ENCODE measurements around the gene AADACL2.

DNA sequence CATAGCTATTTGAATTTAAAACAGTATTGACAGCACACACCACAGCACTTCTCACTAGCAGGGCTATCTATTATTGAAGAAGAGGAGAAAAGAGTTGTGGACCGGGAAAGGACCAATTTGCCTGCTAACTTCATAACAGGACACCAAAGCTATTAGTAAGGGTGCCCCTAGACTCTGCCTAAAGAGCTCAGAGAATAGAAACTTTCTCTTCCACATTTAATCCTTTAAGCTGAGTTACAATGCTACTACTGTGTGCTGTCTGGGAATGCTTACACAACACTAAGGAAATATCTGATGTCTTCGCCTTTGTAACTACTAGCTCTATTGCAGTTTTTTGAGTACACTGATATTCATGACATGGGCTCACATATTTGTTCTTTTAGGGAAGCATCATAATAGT is 66.7 kb downstream of the AADACL2 start:
- TF ChIP-seq, protein P1, sequence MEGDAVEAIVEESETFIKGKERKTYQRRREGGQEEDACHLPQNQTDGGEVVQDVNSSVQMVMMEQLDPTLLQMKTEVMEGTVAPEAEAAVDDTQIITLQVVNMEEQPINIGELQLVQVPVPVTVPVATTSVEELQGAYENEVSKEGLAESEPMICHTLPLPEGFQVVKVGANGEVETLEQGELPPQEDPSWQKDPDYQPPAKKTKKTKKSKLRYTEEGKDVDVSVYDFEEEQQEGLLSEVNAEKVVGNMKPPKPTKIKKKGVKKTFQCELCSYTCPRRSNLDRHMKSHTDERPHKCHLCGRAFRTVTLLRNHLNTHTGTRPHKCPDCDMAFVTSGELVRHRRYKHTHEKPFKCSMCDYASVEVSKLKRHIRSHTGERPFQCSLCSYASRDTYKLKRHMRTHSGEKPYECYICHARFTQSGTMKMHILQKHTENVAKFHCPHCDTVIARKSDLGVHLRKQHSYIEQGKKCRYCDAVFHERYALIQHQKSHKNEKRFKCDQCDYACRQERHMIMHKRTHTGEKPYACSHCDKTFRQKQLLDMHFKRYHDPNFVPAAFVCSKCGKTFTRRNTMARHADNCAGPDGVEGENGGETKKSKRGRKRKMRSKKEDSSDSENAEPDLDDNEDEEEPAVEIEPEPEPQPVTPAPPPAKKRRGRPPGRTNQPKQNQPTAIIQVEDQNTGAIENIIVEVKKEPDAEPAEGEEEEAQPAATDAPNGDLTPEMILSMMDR (IDR thresholded peaks at IDR 0.05) = no peak
- TF ChIP-seq POLR2AphosphoS5 (IDR thresholded peaks at IDR 0.05; ENCODE audit: insufficient read depth in 1 of 2, low read depth in 1 of 2) = no peak
